A673 (cell line): ENCODE data around the gene SPEF2.

Experiments used
- CTCF ChIP-seq: fragments of 300-800, 200-600 bp; sonication (generic); conservative IDR thresholded peaks from 2 replicates; pipeline ENCODE4 v1.5.1; 2017; ENCODE audit warnings: low read depth, mild to moderate bottlenecking, antibody characterized with exemption, low read length, moderate library complexity, mixed read lengths
- EZH2 ChIP-seq: fragments of 200-600 bp; sonication (generic); IDR thresholded peaks from 2 replicates; pipeline ENCODE4 v1.6.1; 2017; ENCODE audit warnings: borderline replicate concordance, low read depth, mild to moderate bottlenecking, mixed read lengths, antibody characterized with exemption, low read length; ENCODE audit not compliant: poor library complexity, severe bottlenecking

- TF ChIP-seq CTCF (peak; percentile 66), EZH2 (no peak)
Measured at GRCh38 chr5:35651002-35651756, 33.5 kb downstream of the SPEF2 start.
